Left cardiac atrium (tissue), 4 donors: Measurements from ENCODE around the gene ELP5. TPM values are rescaled to one million over a fixed set of nuclear protein-coding genes. Genes with fewer than 3 reads are reported as not detected.

Experiments used
- ATAC-seq, 2 donors: fragments of 200-7000 bp; cut with Tn5 transposase; one replicate each; pipeline ENCODE4 v1.9.1; 2020; ENCODE audit warnings: mild to moderate bottlenecking in 2 of 2, moderate library complexity in 2 of 2
- DNase-seq: peaks from one replicate; pipeline ENCODE4 v3.0.0-alpha.2; 2020
- intact Hi-C, 2 donors: fragments of 100-400 bp; cut with DNase I; formaldehyde crosslinking; loops; one replicate each; pipeline versions ENCODE4 v1.14.1 to v1.15.1; 2022 to 2023
- total RNA-seq, 2 donors: library from RNA; stranded (reverse); fragmentation: NEBNext Ultra II Directional; extraction: Animal tissue kit (Norgen Biotek cat#: 25700); gene quantifications; one replicate each; pipeline ENCODE4 v1.2.1, GENCODE V29; 2021
- donor health status: DM: no; HTN: yes; CAD: no.
- donor health status: DM: no; HTN: yes; CAD: no; lungs with severe emphysema.
- donor health status: DM: yes; HTN: yes; CAD: no.
- donor health status: Dilated cardiomyopathy.

ELP5 gene
- total RNA-seq, 2 donors from 2014 or later = 68.3 to 93.8 TPM

GRCh38 chr17:7246779-7247178 is 5.2 kb upstream of the ELP5 start:
- intact Hi-C loops = no loop called here
- DNase-seq (no peak), ATAC-seq (no peak)

DNA sequence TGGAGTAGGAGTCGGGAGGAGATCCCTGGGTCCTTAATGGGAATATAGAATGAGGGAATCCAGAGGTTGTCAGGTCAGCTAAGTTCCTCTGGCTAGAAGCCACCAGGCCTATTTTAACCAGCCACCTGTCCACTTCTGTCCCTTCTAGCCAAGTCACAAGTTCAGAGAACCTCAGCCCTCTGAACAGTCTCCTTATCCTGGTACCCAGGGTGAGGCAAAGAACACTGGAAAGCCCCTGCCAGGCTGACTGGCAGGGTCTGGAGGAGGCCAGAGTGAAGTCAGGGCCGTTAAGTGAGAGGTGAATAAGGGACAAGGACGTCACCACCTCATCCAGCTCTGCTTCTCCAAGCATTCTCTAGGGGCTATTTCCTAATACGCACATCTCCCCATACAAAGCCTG is 3.2 kb upstream of the ELP5 start:
- DNase-seq (no peak), ATAC-seq (no peak)
- intact Hi-C loops = no loop called here

GRCh38 chr17:7249214-7249613 is 2.8 kb upstream of the ELP5 start:
- ATAC-seq (no peak), DNase-seq (no peak)
- intact Hi-C loops = no loop called here

GRCh38 chr17:7249830-7250229 is 2.2 kb upstream of the ELP5 start:
- intact Hi-C loops = no loop called here
- no peak for ATAC-seq
- no peak for DNase-seq

GRCh38 chr17:7250695-7251627 is 1.1 kb upstream of the ELP5 start:
- no peak for ATAC-seq
- intact Hi-C loops = no loop called here
- no peak for DNase-seq

- ATAC-seq (peak; percentile 94 to 97), DNase-seq (peak; percentile 98)
- intact Hi-C loops = no loop called here
Measured at GRCh38 chr17:7251661-7252175, 297 bp upstream of the ELP5 start, which contains the start of gene CTDNEP1. Gene CTDNEP1, minus strand, starts transcription at chr17:7251734. Its CDS starts 438 bp downstream, at chr17:7251296.

DNA sequence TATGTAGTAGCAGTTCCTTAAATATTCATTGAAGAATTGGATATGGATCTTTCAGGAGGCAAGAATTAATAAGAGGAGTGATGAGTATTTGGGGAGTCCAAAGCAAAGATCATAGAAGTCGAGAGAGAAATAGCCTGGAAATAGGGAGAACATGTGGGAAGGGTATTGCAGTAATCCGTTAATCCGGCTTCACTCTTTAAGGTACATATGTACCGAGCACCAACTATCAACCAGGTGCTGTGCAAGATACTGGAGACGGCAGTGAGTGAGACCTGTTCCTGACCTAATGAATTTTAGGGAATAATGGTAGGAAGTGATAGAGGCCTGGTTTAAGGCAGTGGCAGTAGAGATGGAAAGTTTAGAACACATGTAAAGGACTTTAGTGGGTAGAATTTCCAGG is 1.1 kb downstream of the ELP5 start:
- intact Hi-C loops = no loop called here
- no peak for ATAC-seq
- DNase-seq = no peak

- ATAC-seq (no peak), DNase-seq (no peak)
- intact Hi-C loops = no loop called here
Measured at GRCh38 chr17:7254511-7254910, 2.5 kb downstream of the ELP5 start.

DNA sequence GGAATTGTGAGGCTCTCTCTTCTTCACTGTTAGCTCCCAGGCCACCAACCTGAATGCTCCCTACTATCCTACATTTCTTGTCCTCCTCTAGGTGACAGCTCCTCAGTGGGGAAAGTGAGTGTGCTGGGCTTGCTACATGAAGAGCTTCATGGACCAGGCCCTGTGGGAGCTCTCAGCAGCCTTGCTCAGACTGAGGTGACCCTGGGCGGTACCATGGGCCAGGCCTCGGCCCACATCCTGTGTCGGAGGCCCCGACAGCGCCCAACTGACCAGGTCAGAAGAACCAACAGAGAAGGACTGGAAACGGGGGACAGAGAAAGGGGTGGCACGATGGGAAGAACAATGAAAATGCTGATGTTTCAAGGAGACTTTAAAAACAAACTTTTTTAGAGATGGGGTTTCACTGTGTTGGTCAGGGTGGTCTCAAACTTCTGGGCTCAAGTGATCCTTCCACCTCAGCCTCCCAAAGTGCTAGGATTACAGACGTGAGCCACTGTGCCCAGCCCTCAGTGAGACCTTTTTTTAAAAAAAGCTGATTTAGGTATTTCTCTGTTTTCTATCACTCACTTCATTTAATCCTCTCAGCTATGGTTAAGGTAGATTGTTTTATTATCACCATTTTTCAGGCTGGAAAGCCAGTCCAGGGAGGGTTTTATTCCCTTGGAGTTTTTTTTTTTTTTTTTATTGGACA is 4.9 kb downstream of the ELP5 start:
- ATAC-seq = no peak
- DNase-seq = no peak
- intact Hi-C loops = no loop called here

DNA sequence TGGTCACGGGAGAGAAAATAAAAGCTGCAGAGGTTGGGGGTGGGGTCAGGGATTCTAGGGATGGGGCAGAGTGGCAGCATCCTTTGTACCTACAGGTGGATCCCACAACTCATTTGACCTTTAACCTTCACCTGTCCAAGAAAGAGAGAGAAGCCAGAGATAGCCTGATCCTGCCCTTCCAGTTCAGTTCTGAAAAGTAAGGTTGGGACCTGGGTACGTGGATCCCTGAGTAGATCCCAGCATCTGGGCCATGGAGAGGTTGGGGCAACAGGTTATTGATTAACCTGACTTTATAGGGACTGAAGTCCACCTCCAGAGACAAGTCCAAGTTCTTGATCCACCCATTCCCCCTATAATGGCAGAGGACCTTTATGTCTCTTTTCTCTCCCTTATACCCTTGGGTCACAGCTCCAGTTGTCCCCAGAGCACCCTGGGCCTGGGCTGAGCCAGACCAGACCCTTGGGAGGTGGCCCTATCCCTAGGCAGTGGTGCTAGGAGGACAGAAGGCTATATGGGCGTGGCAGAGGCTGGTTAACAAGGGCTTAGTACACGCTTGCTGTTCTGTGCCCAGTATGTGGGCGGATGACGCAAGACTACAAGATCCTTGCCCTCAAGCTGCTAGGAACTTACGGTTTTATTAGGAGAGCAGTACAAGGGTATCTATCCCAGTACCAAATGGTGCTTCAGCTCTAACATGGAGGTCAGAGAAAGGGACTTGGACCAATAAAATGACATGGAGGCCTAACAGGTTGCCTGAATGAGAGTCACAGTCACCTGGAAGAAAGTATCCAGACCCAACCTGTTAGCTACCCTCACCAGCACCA is 6.9 kb downstream of the ELP5 start:
- intact Hi-C loops = no loop called here
- DNase-seq (peak; percentile 48), ATAC-seq (no peak)

DNA sequence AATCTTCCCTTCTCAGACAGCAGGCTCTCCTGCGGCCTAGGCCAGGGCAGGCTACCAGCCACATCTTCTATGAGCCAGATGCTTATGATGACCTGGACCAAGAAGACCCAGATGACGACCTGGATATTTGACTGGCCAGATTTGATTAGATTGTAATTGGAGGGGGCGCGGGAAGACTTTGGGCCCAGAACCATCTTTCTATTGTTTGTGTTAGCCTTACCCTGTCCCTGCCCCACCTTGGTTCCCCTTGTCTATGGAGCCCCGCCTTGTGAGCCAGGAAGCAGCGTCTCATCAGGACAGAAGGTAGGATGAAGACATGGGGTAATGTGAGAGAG is 7.5 kb downstream of the ELP5 start:
- ATAC-seq (no peak), DNase-seq (no peak)
- intact Hi-C loops = no loop called here

DNA sequence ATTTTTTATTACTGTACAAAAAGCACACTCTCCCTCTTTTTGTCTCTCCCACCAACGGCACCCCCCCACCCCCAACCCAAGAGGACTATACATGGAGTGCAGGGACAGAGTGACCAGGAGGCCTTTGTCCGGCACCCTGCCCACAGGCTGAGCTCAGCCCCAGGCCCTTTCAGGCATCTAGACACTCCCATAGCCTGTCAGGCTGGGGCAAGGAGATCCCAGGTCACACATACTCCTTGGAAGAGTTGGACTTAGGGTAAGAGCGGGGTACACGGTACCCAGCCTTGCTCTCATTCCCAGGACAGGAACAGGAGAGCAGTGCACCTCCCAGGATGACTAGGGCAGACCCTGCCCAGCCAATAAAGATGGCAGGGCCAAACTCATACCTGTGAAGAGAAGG is 8.1 kb downstream of the ELP5 start:
- intact Hi-C loops = no loop called here
- ATAC-seq (no peak), DNase-seq (no peak)

- no peak for DNase-seq
- ATAC-seq = peak; percentile 66 to 68
- intact Hi-C loops = no loop called here
Measured at GRCh38 chr17:7260651-7261378, 8.8 kb downstream of the ELP5 start.

DNA sequence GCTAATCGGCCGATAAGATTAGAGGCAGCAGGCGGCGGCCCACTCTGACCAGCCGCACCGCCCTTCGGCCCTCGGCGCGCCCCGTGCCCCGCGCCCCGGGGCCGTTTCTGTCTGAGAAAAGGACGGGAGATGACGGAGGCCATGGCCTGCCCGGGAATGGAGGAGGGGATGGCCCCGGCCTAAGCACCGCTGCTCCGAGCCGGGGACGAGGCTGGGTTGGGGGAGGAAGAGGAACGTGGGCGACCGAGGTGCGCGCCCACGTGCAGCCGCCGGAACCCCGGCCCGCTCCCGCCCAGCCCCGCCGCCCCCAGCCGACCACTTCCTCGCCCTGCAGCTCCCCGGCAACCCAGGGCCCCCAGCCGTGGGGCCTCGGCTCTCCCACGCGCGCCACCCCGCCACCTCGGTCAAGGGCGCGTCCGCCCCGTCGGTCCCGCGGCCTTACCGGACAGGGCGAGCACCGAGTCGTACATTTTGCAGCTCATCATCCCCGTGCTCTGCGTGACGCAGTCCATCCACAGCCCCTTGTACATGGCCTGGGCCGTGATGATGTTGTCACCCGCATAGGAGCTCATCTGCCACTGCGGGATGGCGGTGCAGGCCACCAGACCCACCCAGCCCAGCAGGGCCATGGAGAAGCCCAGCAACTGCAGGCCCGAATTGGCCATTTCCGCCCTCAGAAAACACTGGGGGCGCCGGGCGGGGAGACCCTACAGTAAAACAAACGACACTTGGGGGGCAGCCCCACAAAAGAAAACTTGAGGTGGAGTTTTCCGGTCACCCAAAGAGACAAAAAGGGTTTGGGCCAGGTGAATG is 9.6 kb downstream of the ELP5 start:
- ATAC-seq = peak; percentile 27 to 28
- DNase-seq = no peak
- intact Hi-C loops = no loop called here

GRCh38 chr17:7262192-7262934 is 10.3 kb downstream of the ELP5 start, which contains the start of gene CLDN7:
Gene CLDN7, minus strand, starts transcription at chr17:7262478. Its CDS starts 435 bp downstream, at chr17:7262043.
- intact Hi-C loops = no loop called here
- ATAC-seq (no peak), DNase-seq (no peak)

DNA sequence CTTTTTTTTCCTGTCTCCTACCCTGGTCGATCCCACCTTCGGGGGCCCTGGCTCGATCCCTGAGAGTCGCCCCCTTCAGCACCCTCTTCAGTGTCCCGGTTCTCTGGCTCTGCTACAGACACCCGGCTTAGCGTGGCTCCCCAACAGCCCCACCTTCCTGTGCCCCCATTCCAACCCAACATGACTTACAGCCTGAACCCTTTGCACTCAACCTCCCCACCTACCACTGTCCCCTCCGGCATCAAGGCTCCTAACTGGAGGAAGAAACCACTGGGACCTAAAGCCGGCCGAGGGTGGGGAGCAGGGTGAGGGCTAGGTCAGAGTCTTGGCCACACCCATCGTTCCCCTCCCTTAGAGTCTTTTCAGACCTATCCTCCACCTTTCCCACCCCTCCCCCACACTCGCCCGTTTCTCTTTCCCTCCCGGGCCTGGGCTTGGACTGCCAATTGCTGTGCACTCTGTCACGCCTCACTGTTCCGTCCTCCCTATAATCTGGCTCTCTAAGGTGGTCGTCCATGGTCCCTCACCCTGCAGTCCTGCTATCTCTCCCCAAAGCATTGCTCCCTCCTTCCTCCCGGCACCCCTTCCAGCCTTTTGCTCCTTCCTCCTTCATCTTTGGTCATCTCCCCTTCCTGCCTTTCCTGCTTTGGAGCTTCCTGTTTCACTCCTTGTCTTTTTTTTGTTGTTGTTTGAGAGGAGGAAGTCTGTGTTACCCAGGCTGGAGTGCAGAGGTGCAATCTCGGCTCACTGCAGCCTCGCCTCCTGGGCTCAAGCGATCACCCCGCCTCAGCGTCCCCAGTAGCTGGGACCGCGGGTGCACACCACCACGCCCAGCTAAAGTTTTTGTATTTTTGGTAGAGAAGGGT is 11.2 kb downstream of the ELP5 start:
- intact Hi-C loops = no loop called here
- peak in 1 of 2 donors; percentile 15 for ATAC-seq
- DNase-seq = no peak

- DNase-seq (no peak), ATAC-seq (no peak)
- intact Hi-C loops = no loop called here
Measured at GRCh38 chr17:7263801-7264078, 11.7 kb downstream of the ELP5 start.
